CD4-positive, alpha-beta T cell (primary cell): ENCODE data around the gene MAST4. TPM values are rescaled to one million over a fixed set of nuclear protein-coding genes. Genes with fewer than 3 reads are reported as not detected.

Source experiments
- ATAC-seq: fragments of 200-7000 bp; cut with Tn5 transposase; one replicate; pipeline ENCODE4 v1.10.0; 2022; ENCODE audit warnings: mild to moderate bottlenecking; ENCODE audit not compliant: poor library complexity
- CTCF ChIA-PET: fragments of 350-600 bp; sonication (Branson Sonifier 250); formaldehyde crosslinking; loops from one replicate; lab custom pipeline; 2021; ENCODE audit warnings: antibody characterized with exemption, inconsistent platforms; lab: Charles Lee
- POLR2A ChIA-PET: fragments of 350-600 bp; sonication (Branson Sonifier 250); formaldehyde crosslinking; loops from one replicate; lab custom pipeline; 2021; ENCODE audit warnings: antibody characterized with exemption, inconsistent platforms; lab: Charles Lee
- DNase-seq, 14 experiments: peaks; one replicate each; pipeline ENCODE4 v3.0.0-alpha.2; 2013 to 2020; ENCODE audit warnings: mixed read lengths in 2 of 14
- H3K27ac ChIP-seq, 2 donors: one replicate each; pipeline versions ENCODE4 v1.5.1 to v1.7.0; 2013; ENCODE audit warnings: low read length in 2 of 2, low read depth in 1 of 2, mild to moderate bottlenecking in 1 of 2
- H3K27me3 ChIP-seq, 2 experiments: 1 replicate in 1 of 2; 2 replicates in 1 of 2; pipeline versions ENCODE4 v1.6.1 to v1.7.0; 2013; ENCODE audit warnings: low read length in 2 of 2, control low read depth in 1 of 2, mild to moderate bottlenecking in 1 of 2, moderate library complexity in 1 of 2; ENCODE audit not compliant: insufficient read depth in 2 of 2, control insufficient read depth in 1 of 2
- H3K36me3 ChIP-seq: one replicate; pipeline ENCODE4 v1.6.1; 2013; ENCODE audit warnings: low read length, control low read depth; ENCODE audit not compliant: insufficient read depth
- H3K4me1 ChIP-seq: one replicate; pipeline ENCODE4 v1.6.1; 2013; ENCODE audit warnings: low read length, control low read depth; ENCODE audit not compliant: insufficient read depth
- H3K4me3 ChIP-seq: one replicate; pipeline ENCODE4 v1.5.1; 2013; ENCODE audit warnings: mild to moderate bottlenecking, low read length, moderate library complexity
- H3K9me3 ChIP-seq, 2 experiments: 1 replicate in 1 of 2; 2 replicates in 1 of 2; pipeline versions ENCODE4 v1.6.1 to v1.7.0; 2013; ENCODE audit warnings: low read length in 2 of 2, mild to moderate bottlenecking in 2 of 2, control low read depth in 1 of 2, moderate library complexity in 1 of 2; ENCODE audit not compliant: control insufficient read depth in 1 of 2, insufficient read depth in 1 of 2
- H3K27ac Mint-ChIP-seq: one replicate; pipeline ENCODE4 v1.8.0; 2020; ENCODE audit warnings: mixed read lengths
- H3K27me3 Mint-ChIP-seq: one replicate; pipeline ENCODE4 v1.8.0; 2021; ENCODE audit warnings: mixed read lengths
- H3K36me3 Mint-ChIP-seq: one replicate; pipeline ENCODE4 v1.8.0; 2021; ENCODE audit warnings: low read depth, mixed read lengths
- H3K4me1 Mint-ChIP-seq: one replicate; pipeline ENCODE4 v1.8.0; 2021; ENCODE audit warnings: low read depth, mixed read lengths
- H3K4me3 Mint-ChIP-seq: one replicate; pipeline ENCODE4 v1.8.0; 2020; ENCODE audit warnings: mild to moderate bottlenecking, mixed read lengths
- H3K9me3 Mint-ChIP-seq: one replicate; pipeline ENCODE4 v1.8.0; 2020; ENCODE audit warnings: mixed read lengths
- CTCF ChIP-seq: fragments of 200-600 bp; IDR thresholded peaks from one replicate; pipeline ENCODE4 v1.8.0; 2022; ENCODE audit warnings: antibody characterized with exemption, mild to moderate bottlenecking
- intact Hi-C, 2 experiments: fragments of 100-400 bp; cut with DNase I in 1 of 2; cut with micrococcal nuclease in 1 of 2; formaldehyde crosslinking; loops; one replicate each; pipeline versions ENCODE4 v1.15.1 to v1.9.0; 2023 to 2025; cut with DNase I, micrococcal nuclease
- total RNA-seq, 174 experiments: library from RNA in 2 of 174; stranded (reverse) in 2 of 174; gene quantifications; one replicate each; pipeline ENCODE4 v1.2.3 and lab custom pipeline; 2021 to 2026

MAST4 gene
- total RNA-seq, 2 experiments from 2014 or later: 21.3 to 21.6 TPM

- Mint-ChIP-seq H3K9me3 (no peaks in the 10 kb centered on the region), H3K27ac (no peak overlapping the region), H3K36me3 (peaks cover 11% of the 10 kb centered on the region), H3K4me3 (peak overlapping the region; percentile 77), H3K4me1 (peaks cover 95% of the 10 kb centered on the region), H3K27me3 (no peaks in the 10 kb centered on the region)
- intact Hi-C loops: loop anchor here (10.0 kb wide), 5 partner anchors 56 to 1426 kb away; no protein-coding TSS in a partner anchor
- peaks cover 30% of the 10 kb centered on the region for H3K4me1 ChIP-seq
- no peak overlapping the region for H3K4me3 ChIP-seq
- POLR2A ChIA-PET: no interaction called here
- H3K27ac ChIP-seq: no peak overlapping the region
- H3K27me3 ChIP-seq: no peaks in the 10 kb centered on the region
- no peaks in the 10 kb centered on the region for H3K9me3 ChIP-seq
- ATAC-seq (no peak), DNase-seq (no peak)
- no peak for TF ChIP-seq CTCF
- H3K36me3 ChIP-seq: no peaks in the 10 kb centered on the region
- CTCF ChIA-PET: no interaction called here
These were observed 412.8 kb downstream of the MAST4 start for GRCh38 chr5:67009028-67009427.

DNA sequence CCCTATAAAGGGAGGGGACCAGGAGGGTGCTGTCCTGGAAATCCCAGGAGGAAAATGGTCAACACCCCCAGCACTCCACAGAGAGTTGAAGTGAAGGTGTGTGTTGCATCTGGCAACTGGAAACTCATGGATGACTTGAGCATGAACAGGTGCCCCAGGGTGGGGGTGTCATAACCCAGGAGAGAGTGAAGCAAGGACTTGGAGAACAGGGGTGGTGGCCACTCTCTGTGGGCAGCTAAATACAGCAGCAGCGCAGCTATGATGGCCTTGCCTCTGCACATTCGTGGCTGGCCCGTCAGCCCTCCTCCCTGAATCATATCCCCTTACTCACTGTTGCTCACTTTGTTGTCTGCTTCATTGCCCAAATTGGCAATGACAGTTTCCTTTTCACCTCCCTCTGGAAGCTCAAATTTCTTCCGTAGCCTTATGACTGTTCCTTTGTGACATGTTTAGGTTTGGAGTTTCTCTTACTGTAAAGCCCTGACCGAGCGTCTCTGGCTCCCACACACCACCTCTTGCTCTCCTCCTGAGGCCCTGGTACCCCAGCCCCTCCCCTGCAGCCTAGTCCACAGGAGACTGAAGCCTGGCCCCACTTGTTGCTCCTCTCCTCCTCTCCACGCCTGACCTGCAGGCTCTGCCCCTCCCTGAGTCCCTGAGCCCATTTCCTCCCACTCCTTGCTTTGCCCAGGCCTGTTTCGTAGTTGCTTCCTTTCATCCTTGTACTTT, 414.7 kb downstream of the MAST4 start:
- ATAC-seq (no peak), DNase-seq (no peak)
- H3K27me3 ChIP-seq: no peaks in the 10 kb centered on the region
- Mint-ChIP-seq H3K9me3 (no peaks in the 10 kb centered on the region), H3K4me1 (peaks cover 96% of the 10 kb centered on the region), H3K36me3 (no peaks in the 10 kb centered on the region), H3K27me3 (no peaks in the 10 kb centered on the region), H3K27ac (peak overlapping the region; percentile 4), H3K4me3 (no peak overlapping the region)
- POLR2A ChIA-PET: interaction anchor here (0.7 kb wide), 1 partner anchor 205 kb away, joined by 3 read pairs; no protein-coding TSS in a partner anchor
- no peak overlapping the region for H3K27ac ChIP-seq
- no peaks in the 10 kb centered on the region for H3K9me3 ChIP-seq
- CTCF ChIA-PET: no interaction called here
- peaks cover 24% of the 10 kb centered on the region for H3K4me1 ChIP-seq
- H3K4me3 ChIP-seq: no peak overlapping the region
- intact Hi-C loops: no loop called here
- H3K36me3 ChIP-seq: no peaks in the 10 kb centered on the region
- no peak for TF ChIP-seq CTCF

DNA sequence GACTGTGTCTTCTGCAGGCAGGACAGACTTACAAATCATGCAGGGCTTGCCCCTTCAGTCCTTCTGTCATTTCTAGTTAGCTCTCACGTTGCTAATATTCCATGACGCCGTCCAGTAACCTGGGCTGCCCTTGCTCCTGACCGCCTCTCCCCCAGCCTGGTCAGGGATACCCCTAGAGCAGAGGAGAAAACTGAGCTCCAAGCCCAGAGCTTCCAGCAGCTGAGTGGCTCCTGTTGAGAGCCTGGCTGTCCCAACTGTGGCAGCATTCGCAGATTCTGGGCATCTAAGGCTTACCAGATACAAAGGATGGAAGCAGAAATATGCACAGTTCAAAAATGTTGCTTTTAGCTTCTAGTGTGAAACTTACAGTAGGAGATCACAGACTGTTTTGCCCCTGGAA, 415.2 kb downstream of the MAST4 start:
- no peak for DNase-seq
- Mint-ChIP-seq H3K36me3 (no peaks in the 10 kb centered on the region), H3K27me3 (no peaks in the 10 kb centered on the region), H3K4me3 (no peak overlapping the region), H3K4me1 (peaks cover 93% of the 10 kb centered on the region), H3K27ac (peak overlapping the region; percentile 4), H3K9me3 (no peaks in the 10 kb centered on the region)
- no peak for TF ChIP-seq CTCF
- intact Hi-C loops: no loop called here
- Histone ChIP-seq H3K9me3 (no peaks in the 10 kb centered on the region), H3K36me3 (no peaks in the 10 kb centered on the region), H3K4me1 (peaks cover 19% of the 10 kb centered on the region), H3K27me3 (no peaks in the 10 kb centered on the region), H3K4me3 (no peak overlapping the region), H3K27ac (no peak overlapping the region)
- no peak for ATAC-seq
- ChIA-PET POLR2A (interaction anchor here (0.7 kb wide), 1 partner anchor 204 kb away, joined by 3 read pairs; no protein-coding TSS in a partner anchor), CTCF (no interaction called here)
